ENCODE data around the gene IFNA21.

- TF ChIP-seq CTCF (IDR thresholded peaks at IDR 0.05) (no peak), EP300 (IDR thresholded peaks at IDR 0.05) (no peak)
Measured at GRCh38 chr9:21160178-21160577, 6.3 kb downstream of the IFNA21 start.

Data from tibial nerve (tissue), 4 donors.